Activated naive CD8-positive, alpha-beta T cell treated with anti-CD3 and anti-CD28 coated beads, Interleukin-2, amount 50 U/mL, for 24 hours (primary cell): ENCODE measurements around the gene CSNK1D.
A peak's percentile ranks its signal among the peaks of the same experiment; 100 is the strongest.

Experiments used
- ATAC-seq: fragments of 150-1000 bp; cut with Tn5 transposase; one replicate; pipeline ENCODE4 v1.10.0; 2021
- DNase-seq: peaks from one replicate; pipeline ENCODE4 v3.0.0; 2021
- H3K27ac Mint-ChIP-seq: one replicate; pipeline ENCODE4 v1.8.0; 2021; ENCODE audit warnings: mild to moderate bottlenecking, mixed read lengths
- H3K27me3 Mint-ChIP-seq: one replicate; pipeline ENCODE4 v1.8.0; 2021; ENCODE audit warnings: mixed read lengths
- H3K36me3 Mint-ChIP-seq: one replicate; pipeline ENCODE4 v1.8.0; 2021; ENCODE audit warnings: low read depth, mixed read lengths
- H3K4me1 Mint-ChIP-seq: one replicate; pipeline ENCODE4 v1.8.0; 2021; ENCODE audit warnings: mixed read lengths
- H3K4me3 Mint-ChIP-seq: one replicate; pipeline ENCODE4 v1.8.0; 2021; ENCODE audit warnings: mild to moderate bottlenecking, moderate library complexity, mixed read lengths
- H3K9me3 Mint-ChIP-seq: one replicate; pipeline ENCODE4 v1.8.0; 2021; ENCODE audit warnings: mixed read lengths

CSNK1D gene

GRCh38 chr17:82230609-82231311 is 42.7 kb downstream of the CSNK1D start:
- DNase-seq (peak; percentile 83), ATAC-seq (peak; percentile 40)
- Mint-ChIP-seq H3K27me3 (peaks cover 2% of the 10 kb centered on the region), H3K4me3 (peak overlapping the region; percentile 83), H3K27ac (no peak overlapping the region), H3K9me3 (no peaks in the 10 kb centered on the region), H3K4me1 (peaks cover 11% of the 10 kb centered on the region), H3K36me3 (no peaks in the 10 kb centered on the region)

- H3K36me3 Mint-ChIP-seq = no peaks in the 10 kb centered on the region
- H3K4me3 Mint-ChIP-seq = peak overlapping the region; percentile 83
- H3K4me1 Mint-ChIP-seq = peaks cover 10% of the 10 kb centered on the region
- DNase-seq = no peak
- H3K27me3 Mint-ChIP-seq = peaks cover 2% of the 10 kb centered on the region
- peak overlapping the region; percentile 70 for H3K27ac Mint-ChIP-seq
- no peak for ATAC-seq
- H3K9me3 Mint-ChIP-seq = no peaks in the 10 kb centered on the region
These were observed 43.5 kb downstream of the CSNK1D start for GRCh38 chr17:82229698-82230608.

- Mint-ChIP-seq H3K27me3 (peaks cover 2% of the 10 kb centered on the region), H3K36me3 (no peaks in the 10 kb centered on the region), H3K4me1 (peaks cover 10% of the 10 kb centered on the region), H3K27ac (peak within 1 kb of the TSS; percentile 70), H3K4me3 (peak within 1 kb of the TSS; percentile 83), H3K9me3 (no peaks in the 10 kb centered on the region)
- DNase-seq (peak; percentile 76), ATAC-seq (peak; percentile 34)
These were observed 44.4 kb downstream of the CSNK1D start, which contains the start of gene SLC16A3 for GRCh38 chr17:82228842-82229697. SLC16A3 (plus strand) TSS chr17:82229042; CDS start chr17:82236009, 6,967 bp downstream.

GRCh38 chr17:82228278-82228841 is 45.1 kb downstream of the CSNK1D start:
- peak overlapping the region; percentile 73 for H3K4me3 Mint-ChIP-seq
- H3K27me3 Mint-ChIP-seq = peaks cover 2% of the 10 kb centered on the region
- peaks cover 10% of the 10 kb centered on the region for H3K4me1 Mint-ChIP-seq
- H3K36me3 Mint-ChIP-seq = no peaks in the 10 kb centered on the region
- ATAC-seq (peak; percentile 47), DNase-seq (peak; percentile 66)
- H3K27ac Mint-ChIP-seq = peak overlapping the region; percentile 22
- no peaks in the 10 kb centered on the region for H3K9me3 Mint-ChIP-seq

GRCh38 chr17:82227629-82228277 is 45.7 kb downstream of the CSNK1D start:
- no peak for DNase-seq
- Mint-ChIP-seq H3K4me3 (peak overlapping the region; percentile 73), H3K36me3 (no peaks in the 10 kb centered on the region), H3K27ac (no peak overlapping the region), H3K27me3 (peaks cover 2% of the 10 kb centered on the region), H3K9me3 (no peaks in the 10 kb centered on the region), H3K4me1 (peaks cover 10% of the 10 kb centered on the region)
- ATAC-seq = no peak

- Mint-ChIP-seq H3K27ac (no peak overlapping the region), H3K4me1 (peaks cover 10% of the 10 kb centered on the region), H3K36me3 (no peaks in the 10 kb centered on the region), H3K27me3 (peaks cover 2% of the 10 kb centered on the region), H3K4me3 (no peak overlapping the region), H3K9me3 (no peaks in the 10 kb centered on the region)
- DNase-seq = no peak
- no peak for ATAC-seq
These were observed 46.5 kb downstream of the CSNK1D start for GRCh38 chr17:82226809-82227628.

- peaks cover 2% of the 10 kb centered on the region for H3K27me3 Mint-ChIP-seq
- H3K27ac Mint-ChIP-seq = no peak overlapping the region
- H3K4me3 Mint-ChIP-seq = no peak overlapping the region
These were observed 47.2 kb downstream of the CSNK1D start for GRCh38 chr17:82226146-82226808.

GRCh38 chr17:82225368-82226029 is 48.0 kb downstream of the CSNK1D start:
- H3K4me3 Mint-ChIP-seq = no peak overlapping the region

More at GRCh38 chr17:82226146-82226808, 47.2 kb downstream of the CSNK1D start:
- peaks cover 10% of the 10 kb centered on the region for H3K4me1 Mint-ChIP-seq
- H3K36me3 Mint-ChIP-seq = no peaks in the 10 kb centered on the region
- DNase-seq (no peak), ATAC-seq (no peak)
- no peaks in the 10 kb centered on the region for H3K9me3 Mint-ChIP-seq

GRCh38 chr17:82224666-82225065 is 48.8 kb downstream of the CSNK1D start:
- Mint-ChIP-seq H3K36me3 (no peaks in the 10 kb centered on the region), H3K4me3 (no peak overlapping the region), H3K27me3 (no peaks in the 10 kb centered on the region), H3K27ac (no peak overlapping the region), H3K9me3 (no peaks in the 10 kb centered on the region), H3K4me1 (peaks cover 4% of the 10 kb centered on the region)
- DNase-seq (no peak), ATAC-seq (no peak)

More at GRCh38 chr17:82225368-82226029, 48.0 kb downstream of the CSNK1D start:
- ATAC-seq (no peak), DNase-seq (no peak)
- H3K27ac Mint-ChIP-seq = no peak overlapping the region
- H3K36me3 Mint-ChIP-seq = no peaks in the 10 kb centered on the region
- no peaks in the 10 kb centered on the region for H3K9me3 Mint-ChIP-seq
- peaks cover 2% of the 10 kb centered on the region for H3K27me3 Mint-ChIP-seq
- peaks cover 10% of the 10 kb centered on the region for H3K4me1 Mint-ChIP-seq

- H3K4me1 Mint-ChIP-seq = peaks cover 2% of the 10 kb centered on the region
- no peak overlapping the region for H3K27ac Mint-ChIP-seq
- no peaks in the 10 kb centered on the region for H3K36me3 Mint-ChIP-seq
- no peaks in the 10 kb centered on the region for H3K27me3 Mint-ChIP-seq
- no peak for DNase-seq
- H3K4me3 Mint-ChIP-seq = no peak overlapping the region
- ATAC-seq = no peak
- H3K9me3 Mint-ChIP-seq = no peaks in the 10 kb centered on the region
These were observed 50.0 kb downstream of the CSNK1D start for GRCh38 chr17:82223517-82223916.

- no peaks in the 10 kb centered on the region for H3K9me3 Mint-ChIP-seq
- no peak overlapping the region for H3K27ac Mint-ChIP-seq
- no peaks in the 10 kb centered on the region for H3K36me3 Mint-ChIP-seq
- H3K4me3 Mint-ChIP-seq = no peak overlapping the region
- peaks cover 2% of the 10 kb centered on the region for H3K4me1 Mint-ChIP-seq
- no peak for DNase-seq
- H3K27me3 Mint-ChIP-seq = no peaks in the 10 kb centered on the region
- ATAC-seq = no peak
These were observed 50.7 kb downstream of the CSNK1D start for GRCh38 chr17:82222816-82223215.

- Mint-ChIP-seq H3K4me1 (peaks cover 6% of the 10 kb centered on the region), H3K9me3 (no peaks in the 10 kb centered on the region), H3K27ac (no peak overlapping the region), H3K36me3 (no peaks in the 10 kb centered on the region), H3K27me3 (no peaks in the 10 kb centered on the region), H3K4me3 (no peak overlapping the region)
- ATAC-seq = no peak
- no peak for DNase-seq
These were observed 52.1 kb downstream of the CSNK1D start for GRCh38 chr17:82221341-82221902.
